Right lobe of liver (tissue), 4 donors: Measurements from ENCODE around the gene TMCC2.

Experiments used
- CTCF ChIP-seq, 4 donors: fragments of 200-600 bp in 3 of 4; fragments of 450-650 bp in 1 of 4; IDR thresholded peaks; one replicate each; pipeline versions ENCODE4 v1.5.1 to v1.8.0; 2016 to 2022; ENCODE audit warnings: antibody characterized with exemption in 4 of 4, mild to moderate bottlenecking in 2 of 4
- POLR2A ChIP-seq: fragments of 450-650 bp; IDR thresholded peaks from one replicate; pipeline ENCODE4 v1.6.1; 2017; ENCODE audit warnings: antibody characterized with exemption, mild to moderate bottlenecking
- donor health status: DM: no; HTN: no; CAD: no.
- donor health status: DM: no; HTN: no; CAD: no.
- donor health status: DM: no; HTN: yes; CAD: no.

- TF ChIP-seq POLR2A: no peak
- TF ChIP-seq CTCF (IDR thresholded peaks at IDR 0.05): no peak
Measured at GRCh38 chr1:205301205-205301821, 73.6 kb downstream of the TMCC2 start.
